Chondrocyte (in vitro differentiated cells): ENCODE results near the gene STK16. TPM values are rescaled to one million over a fixed set of nuclear protein-coding genes. Genes with fewer than 3 reads are reported as not detected.

Experiments
- DNase-seq: peaks from one replicate; pipeline ENCODE4 v3.0.0; 2021; ENCODE audit warnings: mixed read lengths, low spot score
- H3K27ac Mint-ChIP-seq: one replicate; pipeline ENCODE4 v1.8.0; 2021; ENCODE audit warnings: mild to moderate bottlenecking, moderate library complexity, mixed read lengths; ENCODE audit not compliant: unreplicated experiment
- H3K27me3 Mint-ChIP-seq: 2 replicates; pipeline ENCODE4 v1.8.0; 2021; ENCODE audit warnings: low read depth, mixed read lengths
- H3K36me3 Mint-ChIP-seq: 2 replicates; pipeline ENCODE4 v1.8.0; 2021; ENCODE audit warnings: low read depth, mixed read lengths
- H3K4me1 Mint-ChIP-seq: 2 replicates; pipeline ENCODE4 v1.8.0; 2021; ENCODE audit warnings: low read depth, mild to moderate bottlenecking, mixed read lengths
- H3K4me3 Mint-ChIP-seq: one replicate; pipeline ENCODE4 v1.8.0; 2021; ENCODE audit warnings: mild to moderate bottlenecking, moderate library complexity, mixed read lengths; ENCODE audit not compliant: unreplicated experiment
- H3K9me3 Mint-ChIP-seq: 2 replicates; pipeline ENCODE4 v1.8.0; 2021; ENCODE audit warnings: low read depth, mixed read lengths
- total RNA-seq: library from RNA; stranded (reverse); gene quantifications from 3 replicates; pipeline ENCODE4 v1.2.1, GENCODE V29; 2021
- TF ChIP-seq, protein P1 (sequence below): fragments of 200-600 bp; sonication (generic); IDR thresholded peaks from 2 replicates; pipeline ENCODE4 v1.5.0; 2021; ENCODE audit warnings: antibody characterized with exemption, mild to moderate bottlenecking, moderate library complexity

The STK16 gene
- total RNA-seq, 1 donor from 2014 or later = 24.4 TPM

DNA sequence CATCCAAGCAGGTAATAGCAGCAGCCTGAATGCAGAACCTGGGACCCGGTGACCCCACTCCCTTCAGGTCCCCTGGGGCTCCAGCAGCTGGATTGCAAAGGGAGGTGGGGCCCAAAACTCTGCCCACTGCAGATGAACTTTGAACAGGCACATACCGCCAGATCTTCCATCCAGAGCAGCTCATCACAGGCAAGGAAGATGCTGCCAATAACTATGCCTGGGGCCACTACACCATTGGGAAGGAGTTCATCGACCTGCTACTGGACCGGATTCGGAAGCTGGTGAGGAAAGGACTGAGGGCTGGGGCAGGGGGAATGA is 24.7 kb downstream of the STK16 start:
- no peaks in the 10 kb centered on the region for H3K9me3 Mint-ChIP-seq
- TF ChIP-seq, protein P1, sequence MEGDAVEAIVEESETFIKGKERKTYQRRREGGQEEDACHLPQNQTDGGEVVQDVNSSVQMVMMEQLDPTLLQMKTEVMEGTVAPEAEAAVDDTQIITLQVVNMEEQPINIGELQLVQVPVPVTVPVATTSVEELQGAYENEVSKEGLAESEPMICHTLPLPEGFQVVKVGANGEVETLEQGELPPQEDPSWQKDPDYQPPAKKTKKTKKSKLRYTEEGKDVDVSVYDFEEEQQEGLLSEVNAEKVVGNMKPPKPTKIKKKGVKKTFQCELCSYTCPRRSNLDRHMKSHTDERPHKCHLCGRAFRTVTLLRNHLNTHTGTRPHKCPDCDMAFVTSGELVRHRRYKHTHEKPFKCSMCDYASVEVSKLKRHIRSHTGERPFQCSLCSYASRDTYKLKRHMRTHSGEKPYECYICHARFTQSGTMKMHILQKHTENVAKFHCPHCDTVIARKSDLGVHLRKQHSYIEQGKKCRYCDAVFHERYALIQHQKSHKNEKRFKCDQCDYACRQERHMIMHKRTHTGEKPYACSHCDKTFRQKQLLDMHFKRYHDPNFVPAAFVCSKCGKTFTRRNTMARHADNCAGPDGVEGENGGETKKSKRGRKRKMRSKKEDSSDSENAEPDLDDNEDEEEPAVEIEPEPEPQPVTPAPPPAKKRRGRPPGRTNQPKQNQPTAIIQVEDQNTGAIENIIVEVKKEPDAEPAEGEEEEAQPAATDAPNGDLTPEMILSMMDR = no peak
- H3K4me1 Mint-ChIP-seq = peaks cover 22% of the 10 kb centered on the region
- H3K4me3 Mint-ChIP-seq = no peak overlapping the region
- DNase-seq = peak; percentile 53
- H3K27ac Mint-ChIP-seq = no peak overlapping the region
- no peaks in the 10 kb centered on the region for H3K27me3 Mint-ChIP-seq
- H3K36me3 Mint-ChIP-seq = no peaks in the 10 kb centered on the region

DNA sequence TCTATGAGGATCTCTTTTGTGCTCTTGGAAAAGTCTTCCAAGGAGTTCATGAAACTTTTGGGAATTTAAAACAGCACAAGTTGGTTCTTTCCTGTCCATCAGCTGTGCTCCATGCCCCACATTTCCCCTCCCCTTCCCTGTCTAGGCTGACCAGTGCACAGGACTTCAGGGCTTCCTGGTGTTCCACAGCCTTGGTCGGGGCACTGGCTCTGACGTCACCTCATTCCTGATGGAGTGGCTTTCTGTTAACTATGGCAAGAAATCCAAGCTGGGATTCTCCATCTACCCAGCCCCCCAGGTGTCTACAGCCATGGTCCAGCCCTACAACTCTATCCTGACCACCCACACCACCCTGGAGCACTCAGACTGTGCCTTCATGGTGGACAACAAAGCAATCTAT is 25.7 kb downstream of the STK16 start:
- Mint-ChIP-seq H3K27ac (no peak overlapping the region), H3K4me3 (no peak overlapping the region), H3K36me3 (no peaks in the 10 kb centered on the region), H3K9me3 (no peaks in the 10 kb centered on the region), H3K4me1 (peaks cover 26% of the 10 kb centered on the region), H3K27me3 (no peaks in the 10 kb centered on the region)
- TF ChIP-seq, protein P1 = no peak
- peak; percentile 24 for DNase-seq

DNA sequence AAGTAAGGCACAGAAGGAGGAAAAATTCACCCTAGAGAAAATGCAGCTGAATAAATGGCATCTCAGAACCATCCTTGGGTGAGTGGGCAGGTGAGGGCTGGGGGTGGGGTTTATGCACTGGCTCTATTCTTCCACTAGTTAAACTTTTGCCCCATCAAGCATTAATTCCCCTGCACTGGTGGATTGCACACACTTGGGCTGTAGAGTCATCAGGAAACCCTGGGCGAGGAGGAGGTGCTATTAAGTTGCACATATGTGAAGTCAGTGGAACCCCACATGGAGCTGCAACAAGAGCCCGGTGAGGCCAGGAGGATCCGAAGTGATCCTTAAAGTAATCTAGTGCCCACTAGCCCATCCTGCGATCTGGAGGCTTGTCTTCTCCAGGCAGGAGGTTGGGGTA is 27.1 kb downstream of the STK16 start:
- no peaks in the 10 kb centered on the region for H3K36me3 Mint-ChIP-seq
- no peaks in the 10 kb centered on the region for H3K9me3 Mint-ChIP-seq
- H3K27ac Mint-ChIP-seq = no peak overlapping the region
- no peak overlapping the region for H3K4me3 Mint-ChIP-seq
- TF ChIP-seq, protein P1 = no peak
- no peaks in the 10 kb centered on the region for H3K27me3 Mint-ChIP-seq
- H3K4me1 Mint-ChIP-seq = peaks cover 27% of the 10 kb centered on the region
- peak; percentile 37 for DNase-seq

DNA sequence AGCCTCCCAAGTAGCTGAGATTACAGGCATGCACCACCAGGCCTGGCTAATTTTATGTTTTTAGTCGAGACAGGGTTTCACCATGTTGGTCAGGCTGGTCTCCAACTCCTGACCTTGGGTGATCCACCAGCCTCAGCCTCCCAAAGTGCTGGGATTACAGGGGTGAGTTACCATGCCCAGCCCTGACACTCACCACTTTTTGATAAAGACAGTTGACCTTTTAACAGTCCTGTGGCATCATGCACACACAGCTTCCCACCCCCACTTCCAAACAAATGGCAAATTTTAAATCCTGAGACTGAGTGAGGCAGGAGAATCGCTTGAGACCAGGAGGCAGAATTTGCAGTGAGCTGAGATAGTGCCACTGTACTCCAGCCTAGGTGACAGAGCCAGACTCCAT is 27.7 kb downstream of the STK16 start:
- Mint-ChIP-seq H3K9me3 (no peaks in the 10 kb centered on the region), H3K27me3 (no peaks in the 10 kb centered on the region), H3K4me1 (peaks cover 33% of the 10 kb centered on the region), H3K4me3 (no peak overlapping the region), H3K27ac (no peak overlapping the region), H3K36me3 (no peaks in the 10 kb centered on the region)
- DNase-seq = peak; percentile 25
- TF ChIP-seq, protein P1 = no peak

DNA sequence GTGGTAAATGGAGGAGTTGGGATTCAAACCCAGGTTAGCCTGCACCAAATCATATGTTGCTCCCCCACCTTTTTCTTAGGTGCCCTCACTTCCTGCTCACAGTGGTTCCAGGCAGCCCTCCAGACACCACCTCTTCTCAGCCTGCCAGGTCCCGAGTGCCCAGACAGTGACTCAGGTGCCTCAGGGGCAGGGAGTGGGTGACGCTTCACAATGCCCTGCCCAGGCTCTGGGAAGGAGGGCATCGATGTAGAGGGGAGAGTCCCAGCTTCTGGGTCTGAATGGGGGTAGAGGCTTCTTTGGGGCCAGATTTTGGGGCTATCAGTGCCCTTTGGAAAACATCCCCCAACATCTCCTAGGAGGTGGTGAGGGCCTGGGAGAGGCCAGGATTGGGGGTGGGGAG is 28.7 kb downstream of the STK16 start:
- Mint-ChIP-seq H3K27ac (peak overlapping the region; percentile 98), H3K27me3 (no peaks in the 10 kb centered on the region), H3K9me3 (no peaks in the 10 kb centered on the region), H3K4me3 (no peak overlapping the region), H3K36me3 (no peaks in the 10 kb centered on the region), H3K4me1 (peaks cover 43% of the 10 kb centered on the region)
- TF ChIP-seq, protein P1 = no peak
- peak; percentile 67 for DNase-seq
